MG63 (cell line): ENCODE results near the gene CNNM4. TPM values are rescaled to one million over a fixed set of nuclear protein-coding genes. Genes with fewer than 3 reads are reported as not detected.

Source experiments
- DNase-seq: peaks from one replicate; pipeline ENCODE4 v3.0.0-alpha.2; 2020
- H3K27me3 ChIP-seq: fragments of 250-450 bp; sonication (Bioruptor Pico); 2 replicates; pipeline ENCODE4 v1.5.1; 2020; ENCODE audit warnings: mild to moderate bottlenecking, moderate library complexity
- H3K36me3 ChIP-seq: fragments of 250-450 bp; sonication (Bioruptor Pico); 2 replicates; pipeline ENCODE4 v1.5.1; 2020; ENCODE audit warnings: mild to moderate bottlenecking, moderate library complexity
- H3K4me3 ChIP-seq: fragments of 250-450 bp; sonication (Bioruptor Pico); 2 replicates; pipeline ENCODE4 v1.5.1; 2020; ENCODE audit warnings: mild to moderate bottlenecking, moderate library complexity
- H3K9me3 ChIP-seq: fragments of 250-450 bp; sonication (Bioruptor Pico); 2 replicates; pipeline ENCODE4 v1.5.1; 2020; ENCODE audit warnings: mild to moderate bottlenecking, moderate library complexity
- total RNA-seq: library from RNA; depleted of rRNA; stranded (reverse); fragments of >200 nt; shearing (Covaris generic); gene quantifications from 2 replicates; pipeline ENCODE4 v1.2.3, GENCODE V29; 2014; ENCODE audit warnings: low replicate concordance

The CNNM4 gene
- total RNA-seq, 1 experiment from 2014 or later, result 1.8 TPM

DNA sequence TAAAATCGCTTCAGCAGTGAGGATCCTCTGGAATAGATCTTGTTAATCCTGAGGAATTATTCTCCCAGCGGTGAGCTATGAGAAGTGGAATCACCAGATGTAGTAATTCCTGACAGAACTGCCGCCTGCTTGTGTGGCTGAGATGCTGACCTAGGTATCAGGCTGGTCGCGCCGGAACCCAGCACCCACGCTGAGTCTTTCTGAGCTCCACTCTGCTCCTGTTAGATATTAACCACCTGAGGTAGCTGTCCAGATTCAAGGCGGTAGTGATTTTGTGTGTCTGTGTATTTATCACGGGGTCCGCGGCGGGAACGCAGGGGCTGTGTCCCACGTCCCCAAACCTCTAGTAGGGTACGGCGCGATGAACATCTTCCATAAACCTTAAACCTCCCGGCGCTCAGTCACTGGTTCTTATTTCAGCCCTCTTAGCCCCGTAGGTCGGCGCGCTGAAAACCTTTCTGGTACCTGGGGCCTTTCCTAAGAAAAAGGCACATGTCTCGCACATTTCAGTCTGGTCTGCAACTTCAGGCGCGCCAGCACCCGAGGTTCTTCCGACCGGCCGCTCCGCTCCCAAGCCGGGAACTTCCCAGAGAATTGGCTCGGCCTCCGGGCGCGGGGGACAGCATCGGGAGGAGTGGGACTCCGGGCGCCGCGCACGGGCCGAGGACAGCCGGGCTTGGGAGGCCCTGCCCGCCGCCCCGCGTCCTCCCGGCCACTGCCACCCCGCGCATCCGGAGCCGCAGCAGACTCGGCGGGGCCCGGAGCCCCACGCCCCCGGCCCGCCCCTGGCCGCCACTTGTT lies 54.8 kb downstream of the CNNM4 start:
- peak overlapping the region; percentile 66 for H3K4me3 ChIP-seq
- H3K36me3 ChIP-seq, result no peaks in the 10 kb centered on the region
- H3K9me3 ChIP-seq, result no peaks in the 10 kb centered on the region
- H3K27me3 ChIP-seq, result no peaks in the 10 kb centered on the region
- DNase-seq, result no peak

DNA sequence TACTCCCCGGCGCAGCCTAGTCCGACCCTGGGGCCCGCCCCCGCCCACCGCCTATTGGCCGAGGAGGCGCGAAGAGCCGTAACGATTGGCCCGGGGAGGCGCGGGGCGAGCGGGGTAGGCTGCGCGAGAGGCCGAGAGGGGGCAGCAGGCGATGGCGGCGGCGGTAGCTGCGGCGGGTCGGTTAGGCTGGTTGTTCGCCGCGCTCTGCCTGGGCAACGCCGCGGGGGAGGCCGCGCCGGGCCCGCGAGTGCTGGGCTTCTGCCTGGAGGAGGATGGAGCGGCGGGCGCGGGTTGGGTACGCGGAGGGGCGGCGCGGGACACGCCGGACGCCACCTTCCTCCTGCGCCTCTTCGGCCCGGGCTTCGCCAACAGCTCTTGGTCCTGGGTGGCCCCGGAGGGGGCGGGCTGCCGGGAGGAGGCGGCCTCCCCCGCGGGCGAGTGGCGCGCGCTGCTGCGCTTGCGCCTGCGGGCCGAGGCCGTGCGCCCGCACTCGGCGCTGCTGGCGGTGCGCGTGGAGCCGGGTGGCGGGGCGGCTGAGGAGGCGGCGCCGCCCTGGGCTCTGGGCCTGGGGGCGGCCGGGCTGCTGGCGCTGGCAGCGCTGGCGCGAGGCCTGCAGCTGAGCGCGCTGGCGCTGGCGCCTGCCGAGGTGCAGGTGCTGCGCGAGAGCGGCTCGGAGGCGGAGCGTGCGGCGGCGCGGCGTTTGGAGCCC lies 55.6 kb downstream of the CNNM4 start, which contains the start of gene CNNM3:
CNNM3 (plus strand) TSS at position 142 of the 709 bp plus-strand sequence; CDS start at position 152, 10 bp downstream.
- Histone ChIP-seq H3K4me3 (peak within 1 kb of the TSS; percentile 66), H3K27me3 (no peaks in the 10 kb centered on the region), H3K9me3 (no peaks in the 10 kb centered on the region), H3K36me3 (no peaks in the 10 kb centered on the region)
- DNase-seq, result peak; percentile 97

DNA sequence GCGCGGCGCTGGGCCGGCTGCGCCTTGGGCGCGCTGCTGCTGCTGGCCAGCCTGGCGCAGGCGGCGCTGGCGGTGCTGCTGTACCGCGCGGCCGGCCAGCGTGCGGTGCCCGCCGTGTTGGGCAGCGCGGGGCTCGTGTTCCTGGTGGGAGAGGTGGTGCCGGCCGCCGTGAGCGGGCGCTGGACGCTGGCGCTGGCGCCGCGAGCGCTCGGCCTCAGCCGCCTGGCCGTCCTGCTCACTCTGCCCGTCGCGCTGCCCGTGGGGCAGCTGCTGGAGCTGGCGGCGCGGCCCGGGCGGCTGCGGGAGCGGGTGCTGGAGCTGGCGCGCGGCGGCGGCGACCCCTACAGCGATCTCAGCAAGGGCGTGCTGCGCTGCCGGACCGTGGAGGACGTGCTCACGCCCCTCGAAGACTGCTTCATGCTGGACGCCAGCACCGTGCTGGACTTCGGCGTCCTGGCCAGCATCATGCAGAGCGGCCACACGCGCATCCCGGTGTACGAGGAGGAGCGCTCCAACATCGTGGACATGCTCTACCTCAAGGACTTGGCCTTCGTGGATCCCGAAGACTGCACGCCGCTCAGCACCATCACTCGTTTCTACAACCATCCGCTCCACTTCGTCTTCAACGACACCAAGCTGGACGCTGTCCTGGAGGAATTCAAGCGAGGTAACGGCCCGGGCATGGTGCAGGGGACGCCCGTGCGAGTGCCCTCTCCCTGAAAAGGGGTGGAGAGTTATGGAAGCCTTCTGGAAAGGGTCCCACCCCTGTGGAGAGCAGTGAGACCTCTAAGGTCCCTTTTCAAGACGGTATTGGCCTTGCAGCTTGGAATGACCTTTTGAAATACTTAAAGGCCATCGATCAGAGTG lies 56.4 kb downstream of the CNNM4 start:
- no peak for DNase-seq
- Histone ChIP-seq H3K4me3 (peak overlapping the region; percentile 47), H3K9me3 (no peaks in the 10 kb centered on the region), H3K36me3 (no peaks in the 10 kb centered on the region), H3K27me3 (no peaks in the 10 kb centered on the region)

DNA sequence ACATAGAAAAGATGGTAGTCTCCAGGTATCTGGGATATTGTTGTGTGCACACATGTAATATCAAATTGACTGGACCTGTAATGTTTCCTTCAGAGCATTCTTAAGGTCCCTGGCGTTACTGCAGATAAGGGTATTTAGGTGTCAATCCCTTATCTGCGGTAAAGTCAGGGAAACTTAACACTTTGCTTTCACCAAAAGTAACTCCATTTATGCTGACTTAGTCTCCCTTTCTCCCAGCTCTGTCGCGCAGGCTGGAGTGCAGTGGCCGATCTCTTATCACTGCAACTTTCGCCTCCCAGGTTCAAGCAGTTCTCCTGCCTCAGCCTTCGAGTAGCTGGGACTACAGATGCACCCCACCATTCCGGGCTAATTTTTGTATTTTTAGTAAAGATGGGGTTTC lies 57.2 kb downstream of the CNNM4 start:
- H3K4me3 ChIP-seq, result peak overlapping the region; percentile 47
- no peaks in the 10 kb centered on the region for H3K36me3 ChIP-seq
- no peaks in the 10 kb centered on the region for H3K27me3 ChIP-seq
- no peaks in the 10 kb centered on the region for H3K9me3 ChIP-seq
- DNase-seq, result no peak

DNA sequence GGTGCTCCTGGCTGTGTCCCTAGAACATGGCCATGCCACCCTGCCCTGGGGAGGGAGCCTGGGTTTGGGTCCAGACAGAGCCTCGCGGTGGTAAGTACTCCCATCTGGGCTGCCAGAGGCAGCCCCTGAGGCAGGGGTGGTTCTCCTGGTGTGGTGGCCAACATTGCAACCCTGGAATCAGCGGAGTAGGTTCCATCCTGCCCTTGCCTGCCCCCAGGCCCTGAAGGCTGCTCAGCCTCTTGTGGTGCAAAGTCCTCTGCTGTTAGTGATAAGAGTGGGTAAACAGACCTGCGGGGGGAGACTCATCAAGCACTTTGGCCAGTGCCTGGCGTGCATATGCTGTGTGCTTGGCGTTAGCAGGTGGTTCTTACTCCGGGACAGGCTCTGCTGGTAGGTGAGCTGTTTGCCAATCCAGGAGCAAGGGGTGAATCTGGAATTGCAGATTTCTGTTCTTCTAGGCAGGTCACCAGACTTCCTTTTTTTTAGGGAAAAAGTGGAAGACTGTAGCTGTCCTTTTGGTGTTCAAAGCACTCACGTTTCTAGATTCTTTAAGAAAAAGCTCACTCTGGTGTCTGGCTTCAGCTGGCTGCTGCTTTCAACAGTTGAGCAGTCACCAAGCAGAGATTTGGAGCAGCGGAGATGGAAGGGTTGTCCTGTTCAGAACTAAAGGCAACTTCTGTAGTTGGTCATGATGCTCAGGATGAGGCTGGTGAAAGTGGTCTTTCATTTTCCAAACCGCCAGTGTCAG lies 58.6 kb downstream of the CNNM4 start:
- Histone ChIP-seq H3K9me3 (no peaks in the 10 kb centered on the region), H3K27me3 (no peaks in the 10 kb centered on the region), H3K4me3 (no peak overlapping the region), H3K36me3 (peaks cover 3% of the 10 kb centered on the region)
- no peak for DNase-seq

DNA sequence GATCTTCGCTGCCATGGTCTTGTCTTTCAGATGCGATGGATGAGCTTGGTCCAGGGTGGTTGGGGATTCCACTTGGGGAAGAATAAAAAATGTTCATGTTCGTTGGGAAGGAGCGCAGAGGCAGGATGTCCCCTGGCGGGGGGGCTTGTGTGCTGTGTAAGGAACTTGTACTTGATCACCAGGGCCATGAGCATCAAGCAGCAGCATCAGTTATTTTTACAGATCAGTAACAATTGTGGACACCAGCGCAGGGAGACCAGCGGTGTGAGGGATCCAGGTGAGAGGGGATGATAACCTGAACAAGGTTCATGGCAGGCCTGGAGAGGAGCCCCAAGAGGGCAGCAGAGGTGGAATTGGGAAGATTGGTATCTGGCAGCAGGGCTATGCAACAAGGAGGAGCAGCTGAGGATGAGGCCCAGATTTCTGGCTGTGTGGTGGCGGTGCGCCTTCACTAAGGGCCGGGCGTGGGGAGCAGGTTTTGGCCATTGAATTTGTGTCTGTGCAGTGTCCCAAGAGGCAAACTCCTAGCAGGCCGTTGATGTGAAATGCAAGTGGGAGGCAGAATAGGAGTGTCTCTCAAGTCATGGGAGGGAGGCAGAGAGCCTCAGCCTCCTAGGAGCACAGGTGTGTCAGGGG lies 59.3 kb downstream of the CNNM4 start:
- no peaks in the 10 kb centered on the region for H3K9me3 ChIP-seq
- H3K27me3 ChIP-seq, result no peaks in the 10 kb centered on the region
- DNase-seq, result no peak
- H3K4me3 ChIP-seq, result no peak overlapping the region
- H3K36me3 ChIP-seq, result peaks cover 3% of the 10 kb centered on the region

DNA sequence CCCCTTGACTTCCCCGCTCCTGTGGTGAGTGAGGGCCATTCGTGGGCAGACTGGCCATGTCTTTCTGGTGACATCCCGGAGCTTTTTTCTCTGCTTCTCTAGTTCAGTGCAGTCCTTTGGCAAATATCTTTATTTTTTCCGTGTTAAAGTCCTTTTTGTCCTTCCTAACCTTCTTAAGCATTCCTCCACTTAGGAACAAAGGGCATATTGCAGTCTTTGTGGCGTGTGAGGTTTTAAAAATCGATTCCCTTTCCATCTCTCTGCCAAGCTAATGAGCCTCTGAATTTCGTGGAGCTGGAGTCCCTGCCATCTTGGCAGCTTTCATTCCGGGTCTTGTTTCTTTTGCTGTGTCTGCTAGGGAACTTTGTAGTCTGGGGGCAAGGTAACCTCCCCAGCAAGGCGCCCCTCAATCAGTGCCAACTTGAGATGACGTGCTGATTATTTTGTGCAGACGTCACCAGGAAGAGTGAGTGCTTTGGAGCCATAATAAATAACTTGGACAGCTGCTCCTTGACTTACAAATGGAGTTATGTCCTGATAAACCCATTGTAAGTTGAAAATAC lies 60.5 kb downstream of the CNNM4 start:
- DNase-seq, result no peak
- no peaks in the 10 kb centered on the region for H3K9me3 ChIP-seq
- no peaks in the 10 kb centered on the region for H3K27me3 ChIP-seq
- no peak overlapping the region for H3K4me3 ChIP-seq
- peaks cover 3% of the 10 kb centered on the region for H3K36me3 ChIP-seq

DNA sequence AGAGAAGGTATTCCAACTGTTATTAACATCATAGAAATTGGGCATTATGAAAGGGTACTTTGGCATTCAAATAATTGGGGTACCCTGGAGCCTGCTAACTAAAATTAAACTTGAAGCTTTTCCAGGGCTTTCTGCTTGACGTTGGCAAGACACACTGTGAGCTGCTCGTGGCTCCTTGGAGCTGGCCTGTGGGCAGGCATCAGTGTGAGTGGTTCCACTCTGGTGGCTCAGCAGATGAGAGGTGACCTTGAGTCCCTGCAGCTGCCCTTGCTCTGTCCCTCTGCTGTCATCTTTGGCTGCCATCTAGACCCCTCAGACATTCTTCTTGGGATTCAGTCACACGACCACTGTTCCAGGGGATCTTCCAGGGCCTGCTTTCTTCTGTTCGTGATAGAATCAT lies 62.1 kb downstream of the CNNM4 start:
- Histone ChIP-seq H3K9me3 (no peaks in the 10 kb centered on the region), H3K36me3 (peaks cover 3% of the 10 kb centered on the region), H3K4me3 (no peak overlapping the region), H3K27me3 (no peaks in the 10 kb centered on the region)
- DNase-seq, result no peak

DNA sequence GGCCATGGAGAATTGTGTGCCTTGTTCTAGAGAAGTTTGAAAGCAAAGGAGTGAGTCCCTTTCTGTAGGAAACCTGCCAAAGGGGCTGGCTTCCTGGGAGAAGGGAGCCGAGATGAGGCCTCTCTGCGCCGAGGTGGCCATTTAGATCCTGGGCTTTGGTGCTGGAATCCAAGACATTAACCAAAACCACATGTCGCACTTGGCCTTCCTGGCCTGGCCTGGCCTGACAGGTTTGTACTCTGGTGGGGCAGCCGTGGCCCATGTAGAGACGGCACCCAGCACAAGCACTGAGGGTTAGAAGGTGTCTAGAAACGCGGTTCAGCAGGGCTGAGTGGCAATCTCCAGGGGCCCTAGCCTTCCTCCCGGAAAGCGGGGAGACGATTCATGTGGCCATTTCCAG lies 62.5 kb downstream of the CNNM4 start:
- no peak for DNase-seq
- Histone ChIP-seq H3K4me3 (no peak overlapping the region), H3K36me3 (peaks cover 3% of the 10 kb centered on the region), H3K9me3 (no peaks in the 10 kb centered on the region), H3K27me3 (no peaks in the 10 kb centered on the region)

DNA sequence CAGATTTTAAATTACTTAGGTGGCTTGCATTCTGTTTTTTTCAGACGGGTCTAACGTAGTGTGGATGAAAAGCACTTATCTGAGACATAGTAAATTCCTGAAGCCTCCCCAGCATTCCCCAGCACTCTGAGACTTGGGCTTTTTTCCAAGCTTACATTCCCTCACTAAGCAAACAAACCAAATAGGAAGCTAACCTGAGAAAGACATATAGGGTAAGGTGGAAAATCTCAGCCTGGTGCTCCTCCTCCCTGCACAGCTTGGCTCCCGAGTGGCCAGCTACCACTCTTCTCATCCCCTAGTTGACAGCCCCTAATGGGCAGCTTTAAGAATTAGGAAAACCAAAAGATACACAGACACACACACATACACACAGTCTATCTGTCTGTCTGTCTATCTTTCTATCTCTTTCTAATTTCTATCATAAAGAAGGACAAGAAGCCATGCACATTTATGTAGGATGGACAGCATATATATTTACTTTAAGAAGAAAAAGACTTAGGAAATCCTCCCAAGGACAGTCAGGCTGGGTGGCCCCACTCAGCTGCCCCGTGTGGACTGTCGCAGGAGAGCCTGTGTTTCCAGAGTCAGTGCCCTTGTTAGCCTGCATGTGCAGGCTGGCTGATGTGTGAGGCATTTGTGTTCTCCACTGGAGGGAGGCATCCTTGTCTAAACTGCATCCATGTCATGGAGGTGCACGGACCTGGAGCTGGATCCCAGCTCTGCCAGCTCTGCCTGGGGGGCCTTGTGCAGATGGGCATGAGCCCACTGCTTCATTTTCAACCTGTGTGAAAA lies 63.6 kb downstream of the CNNM4 start:
- no peaks in the 10 kb centered on the region for H3K9me3 ChIP-seq
- no peak overlapping the region for H3K4me3 ChIP-seq
- H3K27me3 ChIP-seq, result no peaks in the 10 kb centered on the region
- peaks cover 7% of the 10 kb centered on the region for H3K36me3 ChIP-seq
- no peak for DNase-seq

DNA sequence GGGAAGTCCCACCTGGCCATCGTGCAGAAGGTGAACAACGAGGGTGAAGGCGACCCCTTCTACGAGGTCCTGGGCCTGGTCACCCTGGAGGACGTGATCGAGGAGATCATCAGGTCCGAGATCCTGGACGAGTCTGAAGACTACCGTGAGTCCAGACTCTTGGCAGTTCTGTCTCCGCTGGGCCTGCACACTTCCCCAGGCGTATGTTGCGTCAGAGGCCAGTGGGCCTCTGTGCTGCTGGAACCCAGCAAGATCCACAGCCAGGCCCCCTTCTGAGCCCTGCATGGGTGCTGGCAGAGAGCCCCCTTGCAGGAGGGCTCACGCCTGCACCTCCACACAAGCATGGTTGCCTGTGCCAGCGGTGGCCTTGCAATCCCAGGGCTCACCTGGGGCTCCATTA lies 64.4 kb downstream of the CNNM4 start:
- H3K9me3 ChIP-seq, result no peaks in the 10 kb centered on the region
- H3K4me3 ChIP-seq, result no peak overlapping the region
- no peak for DNase-seq
- peaks cover 9% of the 10 kb centered on the region for H3K36me3 ChIP-seq
- H3K27me3 ChIP-seq, result no peaks in the 10 kb centered on the region

DNA sequence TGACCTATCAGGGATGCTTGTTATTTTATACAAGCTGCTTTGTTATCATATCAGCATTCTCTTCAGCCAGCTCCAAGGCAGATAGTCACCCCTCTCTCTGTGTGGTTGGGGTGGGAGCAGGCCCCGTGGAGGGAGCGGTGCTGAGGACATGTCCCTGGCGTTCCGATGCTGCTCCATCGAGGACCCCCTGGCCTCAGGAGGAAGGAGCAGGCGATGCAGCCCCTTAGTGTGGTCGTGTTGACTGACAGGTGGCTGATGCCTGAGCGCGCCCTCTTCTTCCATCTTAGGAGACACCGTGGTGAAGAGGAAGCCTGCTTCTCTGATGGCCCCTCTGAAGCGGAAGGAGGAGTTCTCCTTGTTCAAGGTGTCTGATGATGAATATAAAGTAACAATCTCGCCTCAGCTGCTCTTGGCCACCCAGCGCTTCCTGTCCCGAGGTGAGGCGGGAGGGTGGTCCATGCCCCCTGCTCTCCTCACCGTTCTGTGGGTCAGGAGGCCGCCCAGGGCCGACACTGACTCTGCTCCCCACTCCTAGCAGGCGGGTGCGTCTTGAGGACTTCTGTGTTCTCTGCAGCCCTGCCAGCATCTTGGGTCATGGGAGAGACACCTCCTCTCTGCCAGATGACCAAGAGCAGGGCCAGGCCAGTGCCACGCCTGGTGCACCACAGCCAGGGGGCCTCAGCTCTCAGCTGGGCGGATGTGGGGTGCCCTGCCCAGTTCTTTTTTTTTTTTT lies 66.0 kb downstream of the CNNM4 start:
- Histone ChIP-seq H3K36me3 (peaks cover 9% of the 10 kb centered on the region), H3K27me3 (no peaks in the 10 kb centered on the region), H3K4me3 (no peak overlapping the region), H3K9me3 (no peaks in the 10 kb centered on the region)
- no peak for DNase-seq

DNA sequence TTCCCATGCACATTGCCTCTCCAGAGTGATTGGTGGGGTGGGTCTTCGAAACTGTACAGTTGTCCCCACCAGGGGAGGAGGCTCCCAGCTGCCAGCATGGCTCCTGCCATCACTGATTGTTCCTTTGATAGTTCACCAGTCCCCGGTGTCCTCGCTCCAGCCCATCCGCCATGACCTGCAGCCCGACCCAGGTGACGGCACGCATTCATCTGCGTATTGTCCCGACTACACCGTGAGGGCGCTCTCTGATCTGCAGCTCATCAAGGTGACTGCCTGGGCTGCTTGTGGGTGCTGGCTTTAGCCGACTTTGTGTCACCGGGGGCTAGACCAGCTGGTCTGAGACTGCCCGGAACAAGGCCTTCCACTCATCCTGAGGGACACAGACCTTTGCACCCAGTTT lies 67.7 kb downstream of the CNNM4 start:
- H3K9me3 ChIP-seq, result no peaks in the 10 kb centered on the region
- DNase-seq, result no peak
- H3K27me3 ChIP-seq, result no peaks in the 10 kb centered on the region
- peaks cover 7% of the 10 kb centered on the region for H3K36me3 ChIP-seq
- H3K4me3 ChIP-seq, result no peak overlapping the region

DNA sequence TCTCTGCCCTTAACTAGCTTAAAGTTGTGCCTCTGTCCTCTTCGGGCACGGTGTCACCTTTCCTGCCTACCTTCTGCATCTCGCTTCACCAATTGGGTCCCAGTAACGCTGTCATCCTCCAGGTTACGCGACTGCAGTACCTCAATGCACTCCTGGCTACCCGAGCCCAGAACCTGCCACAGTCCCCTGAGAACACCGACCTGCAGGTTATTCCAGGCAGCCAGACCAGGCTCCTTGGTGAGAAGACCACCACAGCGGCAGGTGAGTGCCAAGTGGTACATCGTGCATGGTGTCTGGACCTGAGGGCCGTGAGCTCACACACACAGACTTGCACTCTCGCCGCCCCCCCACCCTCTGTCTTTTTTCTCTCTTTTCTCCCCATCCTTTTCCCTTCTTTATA lies 68.2 kb downstream of the CNNM4 start:
- Histone ChIP-seq H3K36me3 (peaks cover 6% of the 10 kb centered on the region), H3K27me3 (no peaks in the 10 kb centered on the region), H3K4me3 (no peak overlapping the region), H3K9me3 (no peaks in the 10 kb centered on the region)
- no peak for DNase-seq
